ENCODE data around the gene CGB1.

DNA sequence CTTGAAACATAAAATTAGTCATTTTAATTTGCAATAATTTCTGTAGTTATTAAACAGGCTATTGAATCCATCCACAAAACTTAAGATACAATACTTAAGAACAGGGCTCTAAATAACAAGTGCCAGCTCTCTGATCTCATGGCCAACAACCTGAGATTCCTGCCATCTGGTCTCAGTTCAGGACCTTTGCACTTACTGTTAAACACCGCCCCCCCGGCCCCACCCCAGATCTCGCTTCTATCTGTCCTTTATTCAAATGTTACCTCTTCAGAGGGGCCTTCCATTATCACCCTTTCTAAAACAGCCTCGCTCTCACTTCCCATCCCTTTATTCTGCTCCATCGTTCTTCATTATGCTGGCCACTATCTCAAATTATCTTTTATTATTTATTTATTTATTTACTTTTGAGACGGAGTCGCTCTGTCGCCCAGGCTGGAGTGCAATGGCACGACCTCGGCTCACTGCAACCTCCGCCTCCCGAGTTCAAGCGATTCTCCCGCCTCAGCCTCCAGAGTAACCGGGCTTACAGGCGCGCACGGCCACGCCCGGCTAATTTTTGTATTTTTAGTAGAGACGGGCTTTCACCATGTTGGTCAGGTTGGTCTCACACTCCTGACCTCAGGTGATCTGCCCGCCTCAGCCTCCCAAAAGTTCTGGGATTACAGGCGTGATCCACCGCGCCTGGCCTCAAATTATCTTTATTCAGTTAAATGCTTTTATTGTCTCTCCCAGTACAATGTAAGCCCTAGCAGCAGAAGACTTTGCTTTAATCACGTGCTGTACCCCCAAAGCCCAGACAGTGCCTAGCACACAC is 47.7 kb upstream of the CGB1 start:
- no peak for TF ChIP-seq EZH2 (IDR thresholded peaks at IDR 0.05)
- no peak for TF ChIP-seq POLR2AphosphoS5 (IDR thresholded peaks at IDR 0.05; ENCODE audit: borderline replicate concordance, low read depth, low read length)
